Heart left ventricle (tissue), 16 donors: ENCODE results near the gene PRTN3. TPM values are rescaled to one million over a fixed set of nuclear protein-coding genes. Genes with fewer than 3 reads are reported as not detected.

Experiments used
- ATAC-seq, 4 donors: fragments of 200-7000 bp; cut with Tn5 transposase; one replicate each; pipeline ENCODE4 v1.9.1; 2020 to 2022; ENCODE audit warnings: moderate library complexity in 4 of 4, mild to moderate bottlenecking in 3 of 4, moderate number of reproducible peaks in 1 of 4
- DNase-seq, 5 donors: peaks; one replicate each; pipeline ENCODE4 v3.0.0-alpha.2; 2020
- H3K27ac ChIP-seq, 12 donors: fragments of 200-600 bp; sonication (generic) in 4 of 12; one replicate each; pipeline versions ENCODE4 v1.5.0 to v1.8.0; 2016 to 2022; ENCODE audit warnings: mild to moderate bottlenecking in 2 of 12
- H3K27me3 ChIP-seq, 9 donors: fragments of 200-600 bp; sonication (generic) in 2 of 9; one replicate each; pipeline versions ENCODE4 v1.5.1 to v1.8.0; 2016 to 2022; ENCODE audit warnings: mild to moderate bottlenecking in 3 of 9
- H3K36me3 ChIP-seq, 9 donors: fragments of 200-600 bp; sonication (generic) in 2 of 9; one replicate each; pipeline versions ENCODE4 v1.5.0 to v1.8.0; 2018 to 2022; ENCODE audit warnings: mild to moderate bottlenecking in 2 of 9
- H3K4me1 ChIP-seq, 12 donors: fragments of 200-600 bp; sonication (generic) in 4 of 12; one replicate each; pipeline versions ENCODE4 v1.5.0 to v1.8.0; 2016 to 2022; ENCODE audit warnings: mild to moderate bottlenecking in 3 of 12
- H3K4me3 ChIP-seq, 12 donors: fragments of 200-600 bp; sonication (generic) in 4 of 12; one replicate each; pipeline versions ENCODE4 v1.5.0 to v1.8.0; 2017 to 2022; ENCODE audit warnings: mild to moderate bottlenecking in 9 of 12, moderate library complexity in 4 of 12
- H3K9me3 ChIP-seq, 12 donors: fragments of 200-600 bp; sonication (generic) in 4 of 12; one replicate each; pipeline versions ENCODE4 v1.5.0 to v1.8.0; 2016 to 2022; ENCODE audit warnings: mild to moderate bottlenecking in 1 of 12
- POLR2A ChIP-seq, 2 donors: fragments of 450-650 bp; IDR thresholded peaks; one replicate each; pipeline ENCODE4 v1.6.1; 2017; ENCODE audit warnings: antibody characterized with exemption in 2 of 2, mild to moderate bottlenecking in 2 of 2, moderate library complexity in 2 of 2
- WGBS, 4 donors: extraction: QIAGEN DNeasy Blood & Tissue Kit in 2 of 4; methylation state at CpG; one replicate each; pipeline versions ENCODE4 v1.1.5 to v1.1.7; 2013 to 2018; 5-methylcytosine and 5-hydroxymethylcytosine counted together
- intact Hi-C, 10 donors: fragments of 100-400 bp; cut with DNase I; formaldehyde crosslinking; loops; one replicate each; pipeline versions ENCODE4 v1.11.1 to v1.14.2; 2022
- polyA plus RNA-seq, 2 donors: library from polyadenylated mRNA; stranded (reverse); fragments of 200-250 nt; gene quantifications; one replicate each; pipeline ENCODE4 v1.2.3, GENCODE V29; 2013
- total RNA-seq, 9 donors: library from RNA; depleted of rRNA in 2 of 9; stranded (reverse); fragments of >200 nt in 2 of 9; fragmentation: NEBNext Ultra II Directional in 3 of 9; extraction: Animal tissue kit (Norgen Biotek cat#: 25700) in 3 of 9; gene quantifications; one replicate each; pipeline versions ENCODE4 v1.1.0 to v1.2.4, GENCODE V29; 2016 to 2023
- TF ChIP-seq, protein P1 (sequence below), 12 donors: fragments of 200-600 bp; sonication (generic) in 4 of 12; IDR thresholded peaks; one replicate each; pipeline versions ENCODE4 v1.5.0 to v1.8.0; 2018 to 2022; ENCODE audit warnings: antibody characterized with exemption in 12 of 12, mild to moderate bottlenecking in 5 of 12
- donor health status: ischemic (EF 13 %, LVEDD 7.1; RV severe dilation, severe dysfunction).
- donor health status: healthy with polysubstance abuse.
- donor health status: DM: no; HTN: yes; CAD: no.
- donor health status: DM: no; HTN: no; CAD: no.
- donor health status: ischemic (EF 25% LVEDD 6.9; RV normal size, moderate dysfunction).
- donor health status: ischemic (EF 25% LVEDD 5.7; RV mildly dilated, moderate dysfunction).
- donor health status: healthy.
- donor health status: DM: yes; HTN: yes; CAD: no.
- donor health status: ischemic (EF 35%, LVEDD 5.7; RV mildly dilated, moderate dysfunction).
- donor health status: nonischemic (EF 11% LVEDD 7.7; RV severe dilation, severe dysfunction).
- donor health status: DM: yes; HTN: yes; CAD: no.
- donor health status: PGD.
- donor health status: ischemic (EF 29% LVEDD 5.4; RV normal size, mild dysfunction).
- donor health status: nonischemic (EF 23%, LVEDD 6.1; RV moderate dilation, normal function).

Gene PRTN3
- total and polyA plus RNA-seq, 11 donors: 0.11 to 0.40 TPM; not detected in 9

GRCh38 chr19:843836-844545 lies 3.2 kb downstream of the PRTN3 start:
- peaks cover 0 to 29% (median 8%) of the 10 kb centered on the region in 12 donors for H3K4me1 ChIP-seq
- WGBS, 4 donors: 3 to 50% (median 35%) methylated on average over 11 to 68 of the region's 70 CpGs
- no peak for TF ChIP-seq POLR2A (IDR thresholded peaks at IDR 0.05)
- TF ChIP-seq, protein P1, sequence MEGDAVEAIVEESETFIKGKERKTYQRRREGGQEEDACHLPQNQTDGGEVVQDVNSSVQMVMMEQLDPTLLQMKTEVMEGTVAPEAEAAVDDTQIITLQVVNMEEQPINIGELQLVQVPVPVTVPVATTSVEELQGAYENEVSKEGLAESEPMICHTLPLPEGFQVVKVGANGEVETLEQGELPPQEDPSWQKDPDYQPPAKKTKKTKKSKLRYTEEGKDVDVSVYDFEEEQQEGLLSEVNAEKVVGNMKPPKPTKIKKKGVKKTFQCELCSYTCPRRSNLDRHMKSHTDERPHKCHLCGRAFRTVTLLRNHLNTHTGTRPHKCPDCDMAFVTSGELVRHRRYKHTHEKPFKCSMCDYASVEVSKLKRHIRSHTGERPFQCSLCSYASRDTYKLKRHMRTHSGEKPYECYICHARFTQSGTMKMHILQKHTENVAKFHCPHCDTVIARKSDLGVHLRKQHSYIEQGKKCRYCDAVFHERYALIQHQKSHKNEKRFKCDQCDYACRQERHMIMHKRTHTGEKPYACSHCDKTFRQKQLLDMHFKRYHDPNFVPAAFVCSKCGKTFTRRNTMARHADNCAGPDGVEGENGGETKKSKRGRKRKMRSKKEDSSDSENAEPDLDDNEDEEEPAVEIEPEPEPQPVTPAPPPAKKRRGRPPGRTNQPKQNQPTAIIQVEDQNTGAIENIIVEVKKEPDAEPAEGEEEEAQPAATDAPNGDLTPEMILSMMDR (IDR thresholded peaks at IDR 0.05): no peak
- DNase-seq (no peak), ATAC-seq (no peak)
- H3K4me3 ChIP-seq: peak overlapping the region in 9 of 12 donors; percentile 14 to 46 (median 24)
- intact Hi-C loops: no loop called here
- peaks cover 11 to 71% (median 30%) of the 10 kb centered on the region in 9 donors for H3K27me3 ChIP-seq
- no peaks in the 10 kb centered on the region for H3K36me3 ChIP-seq
- H3K9me3 ChIP-seq: no peaks in the 10 kb centered on the region
- no peak overlapping the region for H3K27ac ChIP-seq

- ATAC-seq (no peak), DNase-seq (no peak)
- Histone ChIP-seq H3K9me3 (no peaks in the 10 kb centered on the region), H3K4me3 (no peak overlapping the region), H3K4me1 (peaks cover 0 to 23% (median 8%) of the 10 kb centered on the region in 12 donors), H3K27me3 (peaks cover 11 to 68% (median 30%) of the 10 kb centered on the region in 9 donors), H3K27ac (no peak overlapping the region), H3K36me3 (no peaks in the 10 kb centered on the region)
- WGBS, 4 donors: 30 to 70% (median 50%) methylated on average over 6 to 11 of the region's 11 CpGs
- intact Hi-C loops: no loop called here
- no peak for TF ChIP-seq POLR2A (IDR thresholded peaks at IDR 0.05)
- TF ChIP-seq, protein P1 (IDR thresholded peaks at IDR 0.05): no peak
These were observed 3.8 kb downstream of the PRTN3 start for GRCh38 chr19:844546-844971.

DNA sequence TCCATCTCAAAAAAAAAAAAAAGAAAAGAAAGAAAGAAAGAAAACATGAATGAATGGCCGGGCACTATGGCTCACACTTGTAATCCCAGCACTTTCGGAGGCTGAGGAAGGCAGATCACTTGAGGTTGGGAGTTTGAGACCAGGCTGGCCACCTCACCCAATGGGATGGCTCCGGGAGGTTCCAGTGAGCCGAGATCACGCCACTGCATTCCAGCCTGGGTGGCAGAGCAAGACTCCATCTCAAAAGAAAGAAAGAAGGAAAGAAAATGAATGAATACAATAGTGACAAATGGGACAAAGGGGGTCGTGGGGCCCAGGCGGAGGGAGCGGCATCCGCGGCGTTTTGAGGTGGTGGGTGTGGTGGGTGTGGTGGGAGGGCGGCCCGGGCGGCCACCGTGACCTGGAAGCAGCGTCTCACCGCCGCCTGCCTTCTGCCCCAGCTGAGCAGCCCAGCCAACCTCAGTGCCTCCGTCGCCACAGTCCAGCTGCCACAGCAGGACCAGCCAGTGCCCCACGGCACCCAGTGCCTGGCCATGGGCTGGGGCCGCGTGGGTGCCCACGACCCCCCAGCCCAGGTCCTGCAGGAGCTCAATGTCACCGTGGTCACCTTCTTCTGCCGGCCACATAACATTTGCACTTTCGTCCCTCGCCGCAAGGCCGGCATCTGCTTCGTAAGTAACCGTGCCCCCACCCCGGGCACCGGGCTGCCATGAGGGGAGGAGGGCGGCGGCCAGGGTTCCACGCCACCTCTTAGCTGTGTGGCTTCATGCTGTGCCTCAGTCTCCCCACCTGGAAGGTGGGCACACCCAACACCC lies 5.1 kb downstream of the PRTN3 start:
- H3K4me1 ChIP-seq: peaks cover 0 to 31% (median 14%) of the 10 kb centered on the region in 12 donors

More for the DNA sequence above, 5.1 kb downstream of the PRTN3 start:
- H3K36me3 ChIP-seq: no peaks in the 10 kb centered on the region
- peaks cover 11 to 62% (median 29%) of the 10 kb centered on the region in 9 donors for H3K27me3 ChIP-seq
- DNase-seq (no peak), ATAC-seq (no peak)
- H3K27ac ChIP-seq: no peak overlapping the region
- intact Hi-C loops: loop anchor here in 1 of 10 donors (5.0 kb wide), 1 partner anchor 69 kb away; no protein-coding TSS in a partner anchor
- H3K9me3 ChIP-seq: no peaks in the 10 kb centered on the region
- TF ChIP-seq POLR2A (IDR thresholded peaks at IDR 0.05): no peak
- TF ChIP-seq, protein P1 (IDR thresholded peaks at IDR 0.05): no peak
- 65 to 77% (median 75%) methylated on average over 33 to 37 of the region's 37 CpGs for WGBS, 4 donors
- H3K4me3 ChIP-seq: no peak overlapping the region
